Measurements from ENCODE around the gene RNF169. TPM values are rescaled to one million over a fixed set of nuclear protein-coding genes. Genes with fewer than 3 reads are reported as not detected.

Gene RNF169
- total RNA-seq, 1 experiment from 2014 or later = 9.6 TPM

DNA sequence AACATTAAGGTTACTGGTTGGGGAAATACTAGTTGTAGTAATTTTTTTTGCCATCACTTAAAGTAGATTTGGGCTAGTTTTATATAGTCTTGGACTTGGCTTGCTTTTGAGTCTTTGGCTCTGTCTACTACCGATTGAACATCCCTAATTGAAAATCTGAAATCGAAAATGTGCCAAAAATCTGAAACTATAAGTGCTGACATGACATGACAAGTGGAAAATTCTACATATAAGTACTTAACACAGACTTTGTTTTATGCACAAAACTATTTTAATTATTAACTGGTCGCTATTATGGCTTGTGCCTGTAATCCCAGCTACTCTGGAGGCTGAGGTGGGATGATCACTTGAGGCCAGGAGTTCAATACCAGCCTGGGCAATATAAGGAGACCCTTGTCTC lies 22.5 kb downstream of the RNF169 start:
- no peak overlapping the region for H3K4me3 ChIP-seq (ENCODE audit: insufficient read depth, low read depth, low read length)

DNA sequence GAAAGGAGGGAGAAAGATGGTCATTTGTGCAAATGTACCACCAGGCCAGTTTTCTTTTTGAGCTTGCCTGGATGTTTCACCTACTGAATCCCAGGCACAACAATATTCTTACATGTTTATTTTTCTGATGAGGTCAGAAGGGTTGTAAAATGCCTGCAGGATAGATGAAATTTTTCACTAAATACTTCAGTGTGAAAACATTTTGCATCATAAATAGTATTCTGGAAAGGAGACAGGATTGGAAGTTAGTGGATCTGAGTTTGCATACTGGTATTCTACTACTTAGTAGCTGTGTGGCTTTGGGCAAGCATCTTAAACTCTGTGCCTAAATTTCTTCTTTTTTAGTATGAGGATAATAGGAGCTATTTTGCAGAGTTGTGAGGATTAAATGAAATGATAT lies 24.8 kb downstream of the RNF169 start:
- Histone ChIP-seq H3K27me3 (ENCODE audit: control insufficient read depth, insufficient read depth, low read length) (no peaks in the 10 kb centered on the region), H3K36me3 (replicated peaks; ENCODE audit: control insufficient read depth, insufficient read depth, low read length) (no peaks in the 10 kb centered on the region), H3K4me3 (ENCODE audit: insufficient read depth, low read depth, low read length) (no peak overlapping the region)
- no peak for DNase-seq

More for the DNA sequence above, 22.5 kb downstream of the RNF169 start:
- Histone ChIP-seq H3K36me3 (replicated peaks; ENCODE audit: control insufficient read depth, insufficient read depth, low read length) (no peaks in the 10 kb centered on the region), H3K27me3 (ENCODE audit: control insufficient read depth, insufficient read depth, low read length) (no peaks in the 10 kb centered on the region)
- no peak for DNase-seq

DNA sequence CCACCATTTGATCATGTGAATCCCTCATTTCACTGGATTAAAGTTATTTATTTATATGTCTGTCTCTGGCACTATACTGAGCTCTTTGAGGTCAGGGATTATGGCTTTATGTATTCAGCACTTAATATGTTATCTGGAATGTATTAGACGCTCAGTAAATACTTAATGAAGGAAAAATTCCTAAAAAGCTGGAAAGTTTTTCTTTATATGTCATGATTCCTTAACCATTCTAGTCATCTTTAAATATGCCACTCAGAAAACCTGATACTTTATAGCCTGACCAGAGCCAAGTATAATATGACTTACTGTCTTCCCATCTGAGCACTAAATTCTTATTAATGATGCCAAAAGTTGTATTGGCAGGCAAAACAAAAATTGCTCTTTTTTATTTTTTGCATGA lies 27.1 kb downstream of the RNF169 start:
- Histone ChIP-seq H3K36me3 (replicated peaks; ENCODE audit: control insufficient read depth, insufficient read depth, low read length) (no peaks in the 10 kb centered on the region), H3K4me3 (ENCODE audit: insufficient read depth, low read depth, low read length) (no peak overlapping the region), H3K27me3 (ENCODE audit: control insufficient read depth, insufficient read depth, low read length) (no peaks in the 10 kb centered on the region)
- DNase-seq = no peak

DNA sequence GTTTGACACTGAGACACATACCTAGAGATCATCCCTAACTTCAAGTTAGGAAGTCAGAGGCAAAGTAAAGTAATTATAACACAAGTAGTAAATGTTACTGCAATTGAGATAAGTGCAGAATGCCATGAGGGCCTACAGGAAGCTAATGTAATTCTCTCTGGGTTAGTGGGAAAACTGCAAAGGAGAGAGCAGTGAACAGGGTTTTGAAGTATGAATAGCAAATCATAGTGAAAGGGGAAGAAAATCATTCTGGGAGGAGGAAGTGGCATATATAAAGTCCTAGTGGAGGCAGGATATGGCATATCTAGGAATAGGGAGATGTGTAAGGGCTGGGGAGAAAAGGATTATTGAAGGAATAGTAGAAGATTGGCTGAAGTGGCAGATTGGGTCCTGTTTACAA lies 27.9 kb downstream of the RNF169 start:
- no peak for DNase-seq
- H3K4me3 ChIP-seq (ENCODE audit: insufficient read depth, low read depth, low read length) = no peak overlapping the region
- no peaks in the 10 kb centered on the region for H3K36me3 ChIP-seq (replicated peaks; ENCODE audit: control insufficient read depth, insufficient read depth, low read length)
- no peaks in the 10 kb centered on the region for H3K27me3 ChIP-seq (ENCODE audit: control insufficient read depth, insufficient read depth, low read length)

DNA sequence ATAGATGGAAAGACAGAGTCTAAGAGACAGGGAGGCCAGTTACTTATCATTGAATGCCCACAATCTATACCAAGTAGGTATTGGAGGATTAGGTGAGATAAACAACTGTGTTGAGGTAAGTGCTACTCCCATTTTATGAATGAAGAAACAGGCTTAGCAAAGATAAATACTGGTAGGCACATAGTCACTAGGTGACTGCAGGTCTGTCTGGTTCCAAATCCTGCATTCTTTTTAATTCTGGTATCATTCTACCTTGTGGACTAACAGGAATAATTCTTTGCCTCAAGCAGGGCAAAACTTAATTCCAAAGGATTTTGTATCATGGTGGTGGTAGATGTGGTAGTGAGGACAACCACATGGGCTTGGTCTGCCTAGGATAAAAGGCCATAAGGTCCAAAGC lies 28.4 kb downstream of the RNF169 start:
- H3K36me3 ChIP-seq (replicated peaks; ENCODE audit: control insufficient read depth, insufficient read depth, low read length) = no peaks in the 10 kb centered on the region
- no peaks in the 10 kb centered on the region for H3K27me3 ChIP-seq (ENCODE audit: control insufficient read depth, insufficient read depth, low read length)
- H3K4me3 ChIP-seq (ENCODE audit: insufficient read depth, low read depth, low read length) = no peak overlapping the region
- no peak for DNase-seq

DNA sequence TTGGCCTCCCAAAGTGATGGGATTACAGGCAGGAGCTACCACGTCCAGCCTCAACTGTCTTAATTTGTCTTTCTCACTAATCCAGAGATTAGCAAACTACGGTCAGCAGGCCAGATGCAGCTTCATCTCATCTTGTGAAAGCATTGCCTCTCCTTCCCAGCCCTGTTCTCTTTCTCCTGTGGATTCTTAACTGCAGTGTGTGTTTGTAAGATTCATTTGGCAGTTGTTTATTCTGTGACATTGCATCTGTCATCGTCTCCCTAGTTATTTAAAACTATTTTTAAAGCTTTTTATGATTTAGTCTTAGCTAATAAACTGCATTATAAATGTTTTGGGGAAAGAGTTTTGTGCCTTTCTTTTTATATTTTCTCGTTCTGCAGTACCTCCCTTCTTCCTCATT lies 29.2 kb downstream of the RNF169 start:
- DNase-seq = no peak
- Histone ChIP-seq H3K27me3 (ENCODE audit: control insufficient read depth, insufficient read depth, low read length) (no peaks in the 10 kb centered on the region), H3K4me3 (ENCODE audit: insufficient read depth, low read depth, low read length) (no peak overlapping the region), H3K36me3 (replicated peaks; ENCODE audit: control insufficient read depth, insufficient read depth, low read length) (no peaks in the 10 kb centered on the region)

DNA sequence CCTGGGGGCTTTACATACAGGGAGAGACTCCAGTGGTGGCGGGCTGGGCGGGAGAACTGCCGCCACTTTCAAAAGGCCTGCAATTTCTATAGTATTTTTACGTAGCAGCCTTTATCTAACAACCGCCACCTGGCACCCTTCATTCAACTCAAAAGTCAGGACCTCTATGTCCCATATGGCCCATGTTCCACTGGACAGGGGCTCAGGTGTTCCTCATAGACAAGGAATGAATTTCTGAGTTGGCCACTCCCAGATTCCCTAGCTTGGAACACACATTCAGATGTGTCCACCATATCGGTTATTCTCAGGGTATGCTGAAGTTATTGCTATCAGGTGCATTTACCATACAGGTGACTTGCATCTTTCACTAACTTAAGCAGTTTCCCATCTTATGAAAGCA lies 29.9 kb downstream of the RNF169 start:
- H3K27me3 ChIP-seq (ENCODE audit: control insufficient read depth, insufficient read depth, low read length) = no peaks in the 10 kb centered on the region
- no peaks in the 10 kb centered on the region for H3K36me3 ChIP-seq (replicated peaks; ENCODE audit: control insufficient read depth, insufficient read depth, low read length)
- no peak for DNase-seq

DNA sequence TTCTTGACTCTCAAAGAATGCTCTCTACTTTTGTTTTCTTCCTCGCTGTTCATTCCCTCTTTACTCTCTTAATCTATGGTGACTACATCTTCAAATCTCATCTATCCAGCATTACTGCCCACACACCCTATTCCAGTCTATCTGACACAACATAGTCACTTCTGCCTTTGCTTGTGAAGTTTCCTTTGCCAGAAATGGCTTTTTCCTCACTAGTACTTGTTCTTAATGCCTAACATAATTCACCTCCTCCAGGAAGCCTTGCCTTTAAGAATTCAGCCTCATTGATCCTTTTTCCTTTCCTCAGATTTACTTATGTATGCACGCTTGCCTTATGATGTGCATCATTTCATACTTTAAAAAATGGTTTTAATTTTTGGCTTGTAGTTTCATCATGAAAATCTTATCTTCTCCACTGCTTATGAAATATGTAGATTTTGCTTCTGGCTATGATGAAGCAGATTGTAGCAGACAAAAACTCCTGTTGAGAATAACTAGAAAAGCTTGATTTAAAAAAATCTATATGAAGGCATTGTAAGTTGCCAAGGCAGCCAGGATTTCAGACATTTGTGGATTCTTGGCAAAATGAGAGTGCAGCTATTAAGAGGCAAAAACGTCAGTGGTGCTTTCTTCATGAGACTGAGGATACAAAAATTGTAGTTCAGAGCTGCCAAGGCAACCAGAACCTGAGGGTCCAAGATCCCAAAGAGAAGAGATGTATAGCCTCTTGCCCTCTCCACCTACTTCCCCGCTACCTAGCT lies 31.8 kb downstream of the RNF169 start:
- H3K36me3 ChIP-seq (replicated peaks; ENCODE audit: control insufficient read depth, insufficient read depth, low read length) = no peaks in the 10 kb centered on the region
- H3K27me3 ChIP-seq (ENCODE audit: control insufficient read depth, insufficient read depth, low read length) = no peaks in the 10 kb centered on the region
- DNase-seq = no peak
- H3K4me3 ChIP-seq (ENCODE audit: insufficient read depth, low read depth, low read length) = no peak overlapping the region

More for the DNA sequence above, 29.9 kb downstream of the RNF169 start:
- H3K4me3 ChIP-seq (ENCODE audit: insufficient read depth, low read depth, low read length) = no peak overlapping the region

DNA sequence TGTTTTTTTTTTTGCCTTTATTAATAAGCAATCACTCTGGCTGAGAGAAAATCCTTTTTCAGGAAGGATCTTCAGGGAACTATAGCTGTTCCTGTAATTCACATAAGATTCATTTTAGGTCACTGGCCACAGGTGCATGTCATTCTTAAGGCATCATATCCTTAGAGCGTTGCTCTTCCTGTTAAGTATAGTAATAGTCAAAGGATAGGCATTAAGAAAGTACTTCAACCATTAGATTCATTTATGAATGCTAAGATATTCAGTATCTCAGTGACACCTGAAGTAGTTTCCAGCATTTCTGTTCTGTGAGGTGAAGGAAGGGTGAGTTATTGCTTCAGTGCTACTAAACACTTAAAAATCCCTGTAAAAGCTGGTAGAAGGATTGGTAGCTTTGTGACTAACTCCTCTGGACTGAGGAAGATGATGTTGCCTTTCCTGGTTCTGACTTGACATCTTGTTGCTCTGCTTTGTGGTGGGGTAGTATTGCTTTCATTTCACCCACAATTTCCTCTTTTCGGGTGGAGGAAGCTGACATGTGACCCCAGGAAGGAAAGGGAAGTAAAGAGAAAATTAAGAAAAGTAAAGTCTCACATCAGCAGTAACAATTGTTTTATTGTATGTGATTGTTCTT lies 34.7 kb downstream of the RNF169 start:
- H3K4me3 ChIP-seq (ENCODE audit: insufficient read depth, low read depth, low read length) = no peak overlapping the region
- H3K27me3 ChIP-seq (ENCODE audit: control insufficient read depth, insufficient read depth, low read length) = no peaks in the 10 kb centered on the region
- no peak for DNase-seq
- no peaks in the 10 kb centered on the region for H3K36me3 ChIP-seq (replicated peaks; ENCODE audit: control insufficient read depth, insufficient read depth, low read length)

DNA sequence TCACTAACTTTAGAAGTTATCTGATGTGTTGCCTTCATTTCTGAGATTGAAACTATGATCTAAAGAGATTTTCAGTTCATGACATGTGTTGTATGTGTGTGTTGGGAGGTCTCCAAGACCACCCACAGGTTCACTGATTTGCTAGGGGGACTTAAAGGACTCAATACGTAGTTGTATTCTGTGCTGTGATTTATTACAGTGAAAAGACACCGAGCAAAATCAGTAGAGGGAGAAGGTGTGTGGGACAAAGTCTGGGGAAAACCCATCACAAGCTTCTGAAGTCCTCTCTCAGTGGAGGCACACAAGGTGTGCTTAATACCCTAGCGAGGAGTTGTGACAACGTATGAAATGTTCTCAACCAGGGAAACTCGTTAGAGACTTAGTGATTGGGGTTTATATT lies 35.6 kb downstream of the RNF169 start:
- H3K27me3 ChIP-seq (ENCODE audit: control insufficient read depth, insufficient read depth, low read length) = no peaks in the 10 kb centered on the region
- no peak for DNase-seq
- H3K4me3 ChIP-seq (ENCODE audit: insufficient read depth, low read depth, low read length) = no peak overlapping the region

DNA sequence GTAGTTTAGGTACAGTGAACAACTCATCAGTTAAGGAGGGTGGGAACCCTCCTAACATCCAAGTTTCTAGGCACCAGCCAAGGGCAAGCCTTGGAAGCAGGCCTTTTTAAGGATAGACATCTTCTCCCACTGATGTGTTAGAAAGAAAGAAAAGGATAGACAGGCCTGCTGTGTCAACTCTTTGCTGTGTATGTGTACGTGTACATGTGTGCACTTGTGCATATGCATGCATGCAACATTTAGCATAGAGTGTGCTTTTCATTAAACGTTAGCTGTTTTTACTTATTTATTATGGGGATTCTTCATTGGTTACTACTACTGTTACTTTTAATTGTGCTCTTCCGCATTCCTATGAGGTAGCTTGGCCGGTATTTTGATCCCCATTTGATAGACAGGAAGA lies 36.1 kb downstream of the RNF169 start:
- no peak for DNase-seq
- Histone ChIP-seq H3K36me3 (replicated peaks; ENCODE audit: control insufficient read depth, insufficient read depth, low read length) (peaks cover 1% of the 10 kb centered on the region; the same call in 1 of the 2 replicates), H3K27me3 (ENCODE audit: control insufficient read depth, insufficient read depth, low read length) (no peaks in the 10 kb centered on the region), H3K4me3 (ENCODE audit: insufficient read depth, low read depth, low read length) (no peak overlapping the region)

More for the DNA sequence above, 35.6 kb downstream of the RNF169 start:
- H3K36me3 ChIP-seq (replicated peaks; ENCODE audit: control insufficient read depth, insufficient read depth, low read length) = no peaks in the 10 kb centered on the region

DNA sequence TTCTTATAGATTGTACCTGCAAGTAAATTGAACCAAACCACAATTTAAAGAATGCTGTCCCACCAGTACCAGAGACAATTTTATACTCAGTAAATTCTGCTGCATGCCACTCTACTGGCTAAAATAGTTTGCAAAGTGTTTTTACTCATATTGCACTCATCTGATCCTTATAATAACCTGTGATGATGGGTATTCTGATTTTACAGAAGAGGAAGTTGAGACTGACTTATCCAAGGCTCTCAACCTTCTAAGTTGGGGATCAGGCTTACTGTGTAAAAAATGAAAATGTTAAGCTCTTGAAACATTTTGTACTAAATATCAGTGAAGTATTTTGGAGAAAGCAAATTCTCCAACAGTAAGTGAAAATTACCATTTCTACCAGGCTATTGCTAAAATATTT lies 37.9 kb downstream of the RNF169 start:
- Histone ChIP-seq H3K36me3 (replicated peaks; ENCODE audit: control insufficient read depth, insufficient read depth, low read length) (peaks cover 4% of the 10 kb centered on the region), H3K4me3 (ENCODE audit: insufficient read depth, low read depth, low read length) (no peak overlapping the region), H3K27me3 (ENCODE audit: control insufficient read depth, insufficient read depth, low read length) (no peaks in the 10 kb centered on the region)
- no peak for DNase-seq

DNA sequence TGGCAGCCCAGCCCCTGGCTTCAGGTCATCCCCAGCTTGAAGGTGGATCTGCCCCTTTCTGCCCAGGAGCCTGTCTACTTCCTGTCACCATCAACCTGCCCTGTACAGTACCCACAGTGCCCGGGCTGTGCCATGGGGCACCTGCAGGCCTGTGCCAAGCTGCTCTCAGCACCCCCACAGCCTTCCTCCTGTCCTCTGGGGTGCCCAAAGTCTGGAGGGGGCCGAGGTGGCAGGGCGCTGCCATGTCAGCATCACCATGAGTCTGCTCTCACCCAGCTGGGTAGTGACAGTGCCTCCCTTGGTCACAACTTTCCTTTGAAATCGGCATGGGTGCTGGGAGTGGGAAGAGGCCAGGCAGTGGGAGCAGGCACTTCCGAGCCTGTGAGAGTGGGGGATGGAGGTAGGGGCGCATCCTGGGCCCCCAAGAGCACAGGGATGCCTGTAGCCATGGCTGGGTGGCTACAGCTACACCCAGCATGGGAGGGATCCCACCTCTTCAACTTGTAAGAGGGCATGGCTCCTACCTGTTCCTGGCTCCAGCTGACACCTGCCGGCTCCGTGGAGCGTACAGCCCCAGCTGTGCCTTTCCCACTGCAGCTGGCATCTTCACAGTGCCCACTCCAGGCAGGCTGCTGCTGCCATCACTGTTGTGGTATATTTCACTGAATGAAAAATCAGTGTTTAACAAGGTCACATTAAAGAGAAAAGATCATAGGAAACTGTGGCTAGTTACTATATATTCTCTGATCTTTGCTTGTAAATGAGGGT lies 42.9 kb downstream of the RNF169 start:
- no peak for DNase-seq
- no peak overlapping the region for H3K4me3 ChIP-seq (ENCODE audit: insufficient read depth, low read depth, low read length)
- H3K27me3 ChIP-seq (ENCODE audit: control insufficient read depth, insufficient read depth, low read length) = no peaks in the 10 kb centered on the region
- peaks cover 4% of the 10 kb centered on the region for H3K36me3 ChIP-seq (replicated peaks; ENCODE audit: control insufficient read depth, insufficient read depth, low read length)

DNA sequence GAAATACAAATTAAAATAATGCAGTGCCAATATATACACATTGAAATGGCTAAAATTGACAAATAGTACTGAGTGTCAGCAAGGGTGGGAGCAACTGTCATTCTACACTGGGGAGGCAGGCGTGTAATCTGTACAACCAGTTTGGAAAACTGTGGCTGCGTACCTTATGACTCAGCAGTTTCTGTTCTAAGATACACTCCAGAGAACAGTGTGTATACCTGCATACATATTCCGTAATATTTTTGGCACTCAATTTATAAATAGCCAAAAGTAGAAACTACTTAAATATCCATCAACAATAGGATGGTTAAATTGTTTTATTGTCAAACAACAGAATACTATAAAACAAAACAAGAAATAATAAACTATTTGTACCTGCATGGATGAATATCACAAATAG lies 57.6 kb downstream of the RNF169 start:
- H3K27me3 ChIP-seq (ENCODE audit: control insufficient read depth, insufficient read depth, low read length) = no peaks in the 10 kb centered on the region
- no peak for DNase-seq
- no peaks in the 10 kb centered on the region for H3K36me3 ChIP-seq (replicated peaks; ENCODE audit: control insufficient read depth, insufficient read depth, low read length)

DNA sequence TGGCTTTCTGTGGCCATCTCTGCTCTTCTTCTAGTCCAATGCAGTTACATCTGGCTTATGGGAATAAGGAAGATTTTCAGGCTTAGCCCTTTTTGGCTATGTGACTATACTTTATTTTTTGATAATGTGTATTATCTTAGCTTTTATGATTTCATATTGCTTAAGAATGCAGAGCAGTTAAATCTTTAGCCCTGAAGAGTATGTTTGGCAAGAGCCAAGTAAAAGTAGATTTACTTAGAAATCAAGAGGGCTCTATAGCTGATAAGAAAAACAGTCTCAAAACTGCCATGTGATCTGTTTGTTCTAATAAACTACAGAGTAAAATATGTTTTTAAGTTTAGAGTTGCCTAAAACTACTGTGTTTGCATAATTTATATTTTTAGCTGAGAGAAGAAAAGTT lies 61.2 kb downstream of the RNF169 start:
- H3K36me3 ChIP-seq (replicated peaks; ENCODE audit: control insufficient read depth, insufficient read depth, low read length) = no peaks in the 10 kb centered on the region
- H3K4me3 ChIP-seq (ENCODE audit: insufficient read depth, low read depth, low read length) = no peak overlapping the region
- no peaks in the 10 kb centered on the region for H3K27me3 ChIP-seq (ENCODE audit: control insufficient read depth, insufficient read depth, low read length)
- DNase-seq = no peak

More for the DNA sequence above, 57.6 kb downstream of the RNF169 start:
- no peak overlapping the region for H3K4me3 ChIP-seq (ENCODE audit: insufficient read depth, low read depth, low read length)

Measured in H7 (cell line).